H7 (cell line): ENCODE measurements around the gene OR2J3. TPM values are rescaled to one million over a fixed set of nuclear protein-coding genes. Genes with fewer than 3 reads are reported as not detected.
"Not testable (repeated sequence)": the region's sequence is repeated elsewhere in the genome, so short reads cannot be mapped to it uniquely, and the experiment has no call there.

ENCODE experiments used
- DNase-seq: peaks from one replicate; pipeline ENCODE4 v3.0.0; 2012
- H3K27me3 ChIP-seq: 2 replicates; pipeline ENCODE4 v1.6.0; 2011; ENCODE audit warnings: mild to moderate bottlenecking, low read length; ENCODE audit not compliant: control insufficient read depth, insufficient read depth
- H3K36me3 ChIP-seq: replicated peaks from 2 replicates; pipeline ENCODE4 v1.5.1; 2011; ENCODE audit warnings: low read length; ENCODE audit not compliant: control insufficient read depth, insufficient read depth
- H3K4me3 ChIP-seq: 2 replicates; pipeline ENCODE4 v1.5.1; 2011; ENCODE audit warnings: low read depth, mild to moderate bottlenecking, control low read depth, low read length, moderate library complexity; ENCODE audit not compliant: insufficient read depth
- total RNA-seq: library from RNA; depleted of rRNA; stranded (reverse); fragments of >200 nt; shearing (Covaris generic); gene quantifications from 2 replicates; pipeline ENCODE4 v1.2.3, GENCODE V29; 2014; rRNA removed

Gene OR2J3
- total RNA-seq, 1 experiment from 2014 or later: not detected

GRCh38 chr6:29141606-29142005 lies 33.7 kb downstream of the OR2J3 start:
- H3K36me3 ChIP-seq: no peaks in the 10 kb centered on the region
- H3K27me3 ChIP-seq: no peaks in the 10 kb centered on the region
- H3K4me3 ChIP-seq: no peak overlapping the region
- no peak for DNase-seq

DNA sequence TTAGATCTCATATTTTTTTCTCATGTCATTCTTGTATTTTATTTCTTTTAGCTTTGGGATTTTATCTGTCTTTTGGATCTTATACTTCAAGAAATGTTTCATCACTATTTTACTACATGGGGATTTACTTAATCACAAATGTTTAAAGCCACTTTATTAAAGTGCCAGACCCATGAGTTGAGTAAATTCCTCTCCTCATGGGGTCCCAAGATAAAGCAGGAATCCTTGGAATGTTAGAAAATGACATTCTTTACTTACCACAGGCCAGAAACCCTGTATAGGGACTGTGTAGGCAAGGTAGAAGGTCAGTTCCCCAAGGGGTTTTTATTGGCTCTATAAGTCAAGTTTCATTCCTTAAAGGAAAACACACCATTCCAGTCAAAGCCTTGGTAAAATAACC lies 34.5 kb downstream of the OR2J3 start:
- no peaks in the 10 kb centered on the region for H3K27me3 ChIP-seq
- H3K4me3 ChIP-seq: no peak overlapping the region
- no peaks in the 10 kb centered on the region for H3K36me3 ChIP-seq
- no peak for DNase-seq

DNA sequence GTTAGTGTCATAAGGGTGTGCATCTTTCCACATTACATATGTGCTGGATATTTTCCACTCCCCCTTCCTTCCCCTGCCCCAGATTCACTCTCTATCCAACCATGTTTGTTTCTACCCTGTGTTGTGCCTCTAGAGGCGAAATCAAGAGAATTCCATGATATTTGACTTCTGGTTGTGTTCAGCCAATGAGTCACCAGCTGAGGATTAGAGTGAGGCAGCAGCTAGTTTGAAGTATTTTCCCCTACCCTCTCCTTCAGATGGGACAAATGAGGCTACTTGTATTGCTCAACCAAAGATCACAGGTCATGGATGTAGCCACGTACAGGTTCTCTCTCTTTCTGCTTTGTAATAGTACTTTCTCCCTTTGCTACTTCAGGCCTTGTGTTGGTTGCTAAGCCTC lies 38.3 kb downstream of the OR2J3 start:
- no peak for DNase-seq
- no peak overlapping the region for H3K4me3 ChIP-seq
- H3K36me3 ChIP-seq: no peaks in the 10 kb centered on the region
- no peaks in the 10 kb centered on the region for H3K27me3 ChIP-seq

- H3K4me3 ChIP-seq: no peak overlapping the region
- no peaks in the 10 kb centered on the region for H3K36me3 ChIP-seq
- DNase-seq: no peak
- H3K27me3 ChIP-seq: no peaks in the 10 kb centered on the region
Measured at GRCh38 chr6:29147074-29147473, 39.2 kb downstream of the OR2J3 start.

DNA sequence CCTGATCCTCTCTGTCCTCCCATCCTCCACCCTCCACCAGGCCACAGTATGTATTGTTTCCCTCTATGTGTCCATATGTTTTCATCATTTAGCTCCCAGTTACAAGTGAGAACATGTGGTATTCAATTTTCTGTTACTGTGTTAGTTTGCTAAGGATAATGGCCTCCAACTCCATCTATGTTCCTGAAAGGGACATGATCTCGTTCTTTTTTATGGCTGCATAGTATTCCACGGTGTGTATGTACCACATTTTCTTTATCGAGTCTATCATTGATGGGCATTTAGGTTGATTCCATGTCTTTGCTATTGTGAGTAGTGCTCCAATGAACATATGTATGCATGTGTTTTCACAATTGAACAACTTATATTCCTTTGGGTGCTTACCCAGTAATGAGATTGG lies 41.6 kb downstream of the OR2J3 start:
- H3K4me3 ChIP-seq, H3K27me3 ChIP-seq, DNase-seq, H3K36me3 ChIP-seq: not testable (repeated sequence)

DNA sequence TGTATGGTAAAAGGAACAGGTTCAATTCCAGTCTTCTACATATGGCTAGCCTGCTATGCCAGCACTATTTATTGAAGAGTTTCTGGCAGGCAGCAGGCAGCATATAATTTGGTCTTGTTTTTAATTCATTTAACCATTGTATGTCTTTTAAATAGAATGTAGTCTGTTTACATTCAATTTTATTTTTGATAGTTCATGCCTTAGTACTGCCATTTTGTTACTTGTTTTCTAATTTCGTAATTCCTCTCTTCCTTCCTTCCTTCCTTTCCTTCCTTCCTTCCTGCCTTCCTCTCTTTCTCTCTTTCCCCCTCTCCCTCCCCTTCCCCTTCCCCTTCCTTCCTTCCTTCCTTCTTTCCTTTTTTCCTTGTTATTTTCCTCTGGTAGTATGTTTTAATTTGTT lies 45.2 kb downstream of the OR2J3 start:
- Histone ChIP-seq H3K36me3 (no peaks in the 10 kb centered on the region), H3K27me3 (no peaks in the 10 kb centered on the region), H3K4me3 (no peak overlapping the region)
- no peak for DNase-seq

DNA sequence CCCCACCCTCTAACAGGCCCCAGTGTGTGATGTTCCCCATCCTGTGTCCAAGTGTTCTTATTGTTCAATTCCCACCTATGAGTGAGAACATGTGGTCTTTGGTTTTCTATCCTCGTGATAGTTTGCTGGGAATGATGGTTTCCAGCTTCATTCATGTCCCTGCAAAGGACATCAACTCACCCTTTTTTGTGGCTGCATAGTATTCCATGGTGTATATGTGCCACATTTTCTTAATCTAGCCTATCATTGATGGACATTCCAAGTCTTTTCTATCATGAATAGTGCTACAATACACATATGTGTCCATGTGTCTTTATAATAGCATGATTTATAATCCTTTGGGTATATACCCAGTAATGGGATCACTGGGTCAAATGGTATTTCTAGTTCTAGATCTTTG lies 47.3 kb downstream of the OR2J3 start:
- not testable (repeated sequence) for H3K36me3 ChIP-seq, H3K27me3 ChIP-seq

GRCh38 chr6:29159922-29160321 lies 52.1 kb downstream of the OR2J3 start:
- H3K36me3 ChIP-seq, DNase-seq, H3K27me3 ChIP-seq, H3K4me3 ChIP-seq: not testable (repeated sequence)

More for the DNA sequence above, 47.3 kb downstream of the OR2J3 start:
- not testable (repeated sequence) for DNase-seq, H3K4me3 ChIP-seq

Other genes with a start within 250 kb of the OR2J3 start
- gene TRIM27, start 184.1 kb upstream of the OR2J3 start, total RNA-seq: 98.8 and 100 TPM in 2 replicates
- 1.4 and 2.8 TPM in 2 replicates for gene ZNF311, start 102.7 kb upstream of the OR2J3 start, total RNA-seq
- gene OR2W1, start 62.9 kb upstream of the OR2J3 start, total RNA-seq: not detected in 2 replicates
- gene OR2B3, start 20.7 kb upstream of the OR2J3 start, total RNA-seq: not detected in 2 replicates
- not detected in 2 replicates for gene OR2J1, start 8.6 kb upstream of the OR2J3 start, total RNA-seq
- not detected in 2 replicates for gene OR2J2, start 62.8 kb downstream of the OR2J3 start, total RNA-seq
- gene OR14J1, start 193.6 kb downstream of the OR2J3 start, total RNA-seq: not detected in 2 replicates